Measurements from ENCODE around the gene GRIN3B. TPM values are rescaled to one million over a fixed set of nuclear protein-coding genes. Genes with fewer than 3 reads are reported as not detected.
"Not testable (repeated sequence)": the region's sequence is repeated elsewhere in the genome, so short reads cannot be mapped to it uniquely, and the experiment has no call there.

GRIN3B gene
- total and polyA plus RNA-seq, 2 of the 8 experiments (the other 6 are each of a cell fraction or from before 2014, with no cell fraction given) = 0.45 to 1.0 TPM

DNA sequence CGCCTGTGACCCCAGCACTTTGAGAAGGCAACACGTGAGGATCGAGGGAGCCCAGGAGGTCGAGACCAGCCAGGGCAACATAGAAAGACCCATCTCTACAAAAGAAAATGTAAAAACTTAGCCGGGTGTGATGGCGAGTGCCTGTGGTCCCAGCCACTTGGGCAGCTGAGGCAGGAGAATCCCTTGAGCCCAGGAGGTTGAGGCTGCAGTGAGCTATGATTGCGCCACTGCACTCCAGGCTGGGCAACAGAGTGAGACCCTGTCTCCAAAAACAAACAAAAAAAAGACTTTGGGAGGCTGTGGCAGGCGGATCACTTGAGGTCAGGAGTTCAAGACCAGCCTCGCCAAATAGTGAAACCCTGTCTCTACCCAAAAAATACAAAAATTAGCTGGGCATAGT is 42.6 kb upstream of the GRIN3B start:
- not testable (repeated sequence) for H3K4ac ChIP-seq (replicated peaks; ENCODE audit: insufficient read length, low read depth, low read length); H3K27ac ChIP-seq (ENCODE audit: low read depth, low read length); DNase-seq (ENCODE audit: low read depth in 1 of 2, low spot score in 2 of 2); H3K4me2 ChIP-seq (ENCODE audit: insufficient read depth in 1 of 2, low read depth in 2 of 2, low read length in 2 of 2); H2BK15ac ChIP-seq (ENCODE audit: low read length); H3K23me2 ChIP-seq (ENCODE audit: low read depth, low read length); H3K9me3 ChIP-seq (ENCODE audit: insufficient read depth in 2 of 2, low read depth in 1 of 2, low read length in 1 of 2); H3K9ac ChIP-seq (replicated peaks in 1 of 4; ENCODE audit: extremely low read depth in 1 of 4, low read depth in 3 of 4, low read length in 3 of 4); H3K18ac ChIP-seq (ENCODE audit: extremely low read depth, low read length); H3K56ac ChIP-seq (replicated peaks; ENCODE audit: insufficient read length, low read depth, low read length); H3K27me3 ChIP-seq (replicated peaks in 1 of 4; ENCODE audit: control insufficient read depth in 3 of 4, extremely low read depth in 1 of 4, insufficient read depth in 3 of 4, low read length in 3 of 4); H4K20me1 ChIP-seq (replicated peaks in 1 of 2; ENCODE audit: control insufficient read depth in 1 of 2, insufficient read depth in 2 of 2, low read length in 2 of 2); FAIRE-seq; H2BK20ac ChIP-seq (ENCODE audit: low read length); H3K23ac ChIP-seq (ENCODE audit: insufficient read length); H2AFZ ChIP-seq (ENCODE audit: low read length); H3K36me3 ChIP-seq (ENCODE audit: control insufficient read depth in 2 of 4, insufficient read depth in 4 of 4, low read length in 3 of 4); H4K5ac ChIP-seq (ENCODE audit: insufficient read length, low read depth, low read length); H3K14ac ChIP-seq (ENCODE audit: insufficient read length); H3K4me3 ChIP-seq (ENCODE audit: extremely low read depth in 1 of 4, insufficient read depth in 2 of 4, low read depth in 3 of 4, low read length in 4 of 4); H4K91ac ChIP-seq (replicated peaks; ENCODE audit: insufficient read length, low read length)
- Histone ChIP-seq H4K8ac (ENCODE audit: extremely low read depth, insufficient read depth, low read length) (peak overlapping the region; percentile 57; the same call in 1 of the 2 replicates), H2BK120ac (replicated peaks; ENCODE audit: low read depth, low read length) (peak overlapping the region; percentile 0), H3K79me1 (ENCODE audit: low read depth, low read length) (peaks cover 11% of the 10 kb centered on the region; the same call in 1 of the 2 replicates), H3K79me2 (ENCODE audit: control insufficient read depth in 1 of 2, insufficient read depth in 2 of 2, low read length in 2 of 2) (peaks cover 0 to 23% of the 10 kb centered on the region in 2 experiments; a peak in 1 of 4 replicates), H3K4me1 (replicated peaks in 1 of 4; ENCODE audit: control insufficient read depth in 3 of 4, insufficient read depth in 4 of 4, low read length in 3 of 4) (peaks cover 5 to 47% (median 26%) of the 10 kb centered on the region in 4 experiments), H2AK5ac (ENCODE audit: low read depth, low read length) (0 out of 2 replicates have a peak overlapping the region, but pooled peaks have one; percentile 53), H2BK5ac (ENCODE audit: low read depth, low read length) (peak overlapping the region; percentile 68), H2BK12ac (ENCODE audit: low read depth, low read length) (0 out of 2 replicates have a peak overlapping the region, but pooled peaks have one; percentile 27)
- 91% methylated on average over 9 of the region's 9 CpGs; no CpG with 5 or more reads in 1 of the 2 experiments for WGBS, 2 experiments (ENCODE audit: extremely low coverage in 1 of 2, insufficient coverage in 1 of 2, insufficient read length in 1 of 2, insufficient replicate concordance in 2 of 2, low coverage in 1 of 2, low lambda C conversion rate in 2 of 2, missing lambda C conversion rate in 1 of 2)
- ChIA-PET POLR2A (ENCODE audit: partially characterized antibody) (interaction anchor here (0.9 to 2.3 kb wide), 5 partner anchors 9 to 68 kb away, joined by 3 to 6 read pairs (median 5); partner anchors contain the start of genes CNN2 and WDR18), CTCF (ENCODE audit: partially characterized antibody) (interaction anchor here (0.7 to 3.6 kb wide), 5 partner anchors 9 to 35 kb away, joined by 3 to 16 read pairs (median 4); no protein-coding TSS in a partner anchor)

Data from H1 (cell line).